GM12873 (cell line): ENCODE measurements around the gene STRIT1.

ENCODE experiments used
- CTCF ChIP-seq: IDR thresholded peaks from 2 replicates; pipeline ENCODE4 v1.5.1; 2012; ENCODE audit warnings: low read depth, mild to moderate bottlenecking, moderate library complexity, low read length, control low read depth; ENCODE audit not compliant: insufficient read depth; ENCODE audit errors: missing control alignments

The STRIT1 gene

GRCh38 chr3:155331078-155331477 is 37.6 kb upstream of the STRIT1 start:
- TF ChIP-seq CTCF: no peak

GRCh38 chr3:155330370-155330769 is 36.9 kb upstream of the STRIT1 start:
- no peak for TF ChIP-seq CTCF

- no peak for TF ChIP-seq CTCF
Measured at GRCh38 chr3:155329513-155330048, 36.1 kb upstream of the STRIT1 start.

GRCh38 chr3:155327871-155328270 is 34.4 kb upstream of the STRIT1 start:
- no peak for TF ChIP-seq CTCF

- TF ChIP-seq CTCF: no peak
Measured at GRCh38 chr3:155327430-155327829, 33.9 kb upstream of the STRIT1 start.

GRCh38 chr3:155326901-155327300 is 33.4 kb upstream of the STRIT1 start:
- no peak for TF ChIP-seq CTCF

GRCh38 chr3:155326244-155326643 is 32.8 kb upstream of the STRIT1 start:
- TF ChIP-seq CTCF: no peak
